GM21367 (cell line): Measurements from ENCODE around the gene CSPG4.
"Not testable (repeated sequence)": the region's sequence is repeated elsewhere in the genome, so short reads cannot be mapped to it uniquely, and the experiment has no call there.

ENCODE experiments used
- ATAC-seq: cut with Tn5 transposase; IDR thresholded peaks from one replicate; pipeline ENCODE4 v1.9.1; 2021; ENCODE audit not compliant: unreplicated experiment

Gene CSPG4

GRCh38 chr15:75738647-75739325, 26.1 kb upstream of the CSPG4 start:
- ATAC-seq, result peak; percentile 88

DNA sequence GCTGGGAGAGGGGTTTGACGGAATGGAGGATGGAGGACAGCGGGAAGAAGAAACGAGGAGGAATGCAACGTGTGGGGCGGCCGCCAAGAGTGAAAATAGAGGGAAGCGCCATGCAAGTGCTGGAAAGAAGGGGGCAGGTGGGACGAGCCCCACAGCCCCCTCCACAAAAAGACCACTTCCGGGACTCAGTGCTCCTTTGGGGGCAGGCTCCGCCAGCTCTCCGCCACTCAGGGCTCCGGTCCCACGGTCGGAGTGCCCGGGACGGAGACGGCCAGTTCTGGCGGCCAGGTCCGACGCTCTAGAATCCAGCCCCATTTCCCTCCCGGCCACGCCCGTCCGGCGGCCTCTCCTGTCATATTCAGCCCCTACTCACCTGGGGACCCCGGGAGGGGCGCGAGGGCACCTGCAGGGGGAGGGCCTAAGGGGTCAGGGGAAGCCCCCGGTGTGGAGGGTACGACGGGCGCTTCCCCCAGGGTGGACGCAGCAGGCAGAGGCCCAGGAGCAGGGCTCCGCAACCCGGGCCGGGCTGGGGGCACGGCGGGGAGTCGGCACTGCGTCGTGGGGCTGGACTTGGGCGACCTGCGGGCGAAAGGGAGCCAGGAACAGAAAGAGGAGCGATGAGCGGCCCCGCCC, 25.5 kb upstream of the CSPG4 start:
- ATAC-seq, result peak; percentile 17

DNA sequence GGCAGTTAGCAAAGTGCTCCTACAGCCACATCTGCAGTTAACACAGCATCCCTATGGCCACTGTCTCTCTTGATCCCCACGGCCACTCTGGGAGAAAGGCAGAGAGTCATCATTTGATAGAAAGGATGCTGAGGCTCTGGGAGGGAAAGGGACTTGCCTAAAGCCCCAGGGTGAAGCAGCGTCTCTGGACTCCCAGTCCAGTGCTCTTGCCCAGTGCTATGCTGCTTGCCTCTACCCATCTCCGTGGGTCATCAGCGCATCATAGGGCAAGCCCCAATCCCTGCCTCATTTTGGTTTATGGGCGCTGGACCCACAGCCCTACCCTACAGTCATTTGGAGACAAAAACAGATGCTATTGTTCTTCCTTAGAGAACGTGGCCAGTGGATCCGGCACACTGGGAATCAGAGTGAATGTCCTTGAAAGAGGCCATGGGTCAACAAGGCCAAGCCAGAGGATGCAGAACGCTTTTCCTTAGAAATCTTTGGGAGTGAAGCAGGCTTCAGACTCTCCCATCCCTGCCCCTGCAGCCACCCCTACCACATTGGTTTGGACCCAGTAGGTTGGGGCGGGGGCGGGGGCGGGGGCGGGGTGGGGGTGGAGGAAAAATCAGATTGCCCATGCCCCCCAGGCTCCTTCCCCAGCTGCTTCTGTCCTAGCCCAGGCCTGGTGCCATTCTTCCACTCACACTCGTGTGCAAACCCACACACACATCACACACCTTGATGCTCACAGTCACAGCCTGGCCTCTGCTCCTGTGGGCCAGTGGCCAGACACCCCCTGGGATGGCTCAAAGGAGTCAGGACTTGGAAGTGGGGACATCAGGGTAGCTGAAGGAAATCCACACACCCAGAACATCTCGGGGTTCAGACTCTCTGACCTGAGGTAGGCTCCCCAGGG, 24.7 kb upstream of the CSPG4 start:
- ATAC-seq, result not testable (repeated sequence)

- no peak for ATAC-seq
Measured at GRCh38 chr15:75736256-75736655, 23.6 kb upstream of the CSPG4 start.

DNA sequence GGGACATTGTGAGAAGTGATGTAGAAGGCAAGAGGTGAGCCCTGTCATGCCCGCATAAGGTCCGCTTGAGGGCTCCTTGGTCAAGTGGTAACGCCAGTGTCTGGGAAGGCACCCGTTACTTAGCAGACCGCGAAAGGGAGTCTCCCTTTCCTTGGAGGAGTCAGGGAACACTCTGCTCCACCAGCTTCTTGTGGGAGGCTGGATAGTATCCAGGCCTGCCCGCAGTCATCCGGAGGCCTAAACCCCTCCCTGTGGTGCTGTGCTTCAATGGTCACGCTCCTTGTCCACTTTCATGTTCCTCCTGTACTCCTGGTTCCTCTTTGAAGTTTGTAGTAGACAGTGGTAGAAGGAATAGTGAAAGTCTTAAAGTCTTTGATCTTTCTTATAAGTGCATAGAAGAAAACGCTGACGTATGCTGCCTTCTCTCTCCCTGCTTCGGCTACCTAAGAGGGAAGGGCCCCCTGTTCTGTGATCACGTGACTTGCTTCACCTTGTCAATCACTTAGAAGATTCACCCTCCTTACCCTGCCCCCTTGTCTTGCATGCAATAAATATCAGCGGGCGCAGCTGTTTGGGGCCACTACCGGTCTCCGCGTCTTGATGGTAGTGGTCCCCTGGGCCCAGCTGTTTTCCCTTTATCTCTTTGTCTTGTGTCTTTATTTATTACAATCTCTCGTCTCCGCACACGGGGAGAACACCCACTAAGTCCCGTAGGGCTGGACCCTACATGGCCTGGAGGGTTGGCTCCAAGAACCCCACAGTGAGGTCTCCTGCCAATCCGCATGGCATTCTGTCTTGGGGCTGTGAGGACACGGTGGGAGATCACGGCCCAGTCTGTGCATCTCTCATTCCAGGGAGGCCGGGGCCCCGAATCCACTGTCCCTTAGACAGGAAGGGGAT, 22.5 kb upstream of the CSPG4 start:
- ATAC-seq, result not testable (repeated sequence)

GRCh38 chr15:75733761-75734651, 21.4 kb upstream of the CSPG4 start:
- no peak for ATAC-seq

DNA sequence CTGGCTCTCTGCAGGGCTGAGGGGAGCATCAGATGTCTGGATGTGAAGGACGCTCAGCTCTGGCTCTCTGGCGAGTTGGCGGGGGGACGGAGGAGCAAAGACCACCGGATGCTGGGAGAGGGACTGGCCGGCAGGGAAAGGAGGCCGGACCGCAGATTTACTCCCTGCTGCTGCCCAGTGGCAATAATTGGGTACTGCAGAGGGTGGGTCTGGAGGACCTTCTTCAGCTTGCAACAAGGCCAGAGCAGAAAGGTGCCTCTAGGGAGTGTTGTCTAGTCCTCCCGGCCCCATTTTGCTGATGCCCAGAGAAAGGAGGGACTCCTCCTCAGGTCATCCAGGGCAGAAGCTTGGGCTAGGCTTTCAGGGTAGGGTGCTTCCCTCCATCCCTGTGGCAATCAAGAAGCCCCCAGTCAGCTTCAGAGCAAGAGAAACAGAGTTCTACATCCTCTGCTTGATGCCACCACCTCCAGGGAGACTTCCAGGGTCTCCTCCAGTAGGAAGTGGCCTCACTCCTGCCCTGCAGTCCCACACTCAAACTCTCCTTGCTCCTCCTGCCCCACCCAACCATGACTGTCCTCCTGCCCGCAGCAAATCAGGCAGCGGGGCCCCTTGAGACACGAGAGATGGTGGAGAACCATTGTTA, 20.3 kb upstream of the CSPG4 start:
- peak; percentile 51 for ATAC-seq

GRCh38 chr15:75732177-75732808, 19.6 kb upstream of the CSPG4 start:
- no peak for ATAC-seq

GRCh38 chr15:75731248-75732151, 18.9 kb upstream of the CSPG4 start:
- no peak for ATAC-seq

DNA sequence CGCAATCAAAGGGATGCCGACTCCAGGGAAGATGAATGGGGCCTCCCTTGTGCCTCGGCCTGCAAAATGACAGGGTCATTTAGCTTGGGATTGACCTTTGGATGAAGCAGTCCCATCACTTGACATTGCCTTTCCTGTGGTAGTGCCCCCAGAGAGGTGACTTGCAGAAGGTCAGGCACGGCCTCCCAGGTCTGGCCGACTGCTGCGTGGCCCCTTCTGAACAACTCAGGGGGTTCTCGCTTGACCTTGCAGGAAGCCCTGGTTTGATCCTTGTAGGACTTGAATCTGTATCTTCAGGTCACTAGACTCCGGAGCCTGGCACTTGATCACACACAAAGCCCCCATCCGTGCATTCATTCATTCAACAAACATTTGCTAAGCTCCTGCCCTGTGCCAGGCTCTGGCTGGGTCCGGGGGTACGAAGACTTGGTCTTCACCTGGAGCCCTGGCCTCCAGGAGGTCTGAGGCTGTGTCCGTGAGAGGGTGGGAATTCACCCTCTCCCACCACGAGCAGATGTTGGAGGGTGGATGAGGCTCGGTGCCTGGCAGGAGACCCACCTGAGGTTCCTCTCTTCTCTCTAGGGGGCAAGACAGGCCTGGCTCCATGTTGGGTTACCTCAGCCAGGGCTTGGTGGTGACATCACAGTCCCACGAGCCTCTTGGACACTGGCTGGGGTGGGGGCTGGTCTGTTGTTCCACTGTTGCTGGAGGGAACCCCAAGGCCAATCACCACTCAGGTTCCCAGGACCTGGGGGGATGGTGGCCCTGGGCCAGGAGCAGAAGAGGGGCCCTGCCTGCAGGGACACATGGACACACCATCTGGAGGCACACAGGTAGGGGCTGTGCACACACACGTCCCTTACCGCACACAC, 18.0 kb upstream of the CSPG4 start:
- not testable (repeated sequence) for ATAC-seq

GRCh38 chr15:75729326-75730069, 16.9 kb upstream of the CSPG4 start:
- no peak for ATAC-seq

GRCh38 chr15:75727851-75728715, 15.4 kb upstream of the CSPG4 start:
- no peak for ATAC-seq

GRCh38 chr15:75727031-75727531, 14.4 kb upstream of the CSPG4 start:
- ATAC-seq, result no peak

- no peak for ATAC-seq
Measured at GRCh38 chr15:75725719-75726607, 13.3 kb upstream of the CSPG4 start.
